Measurements from ENCODE around the gene AGO1.

DNA sequence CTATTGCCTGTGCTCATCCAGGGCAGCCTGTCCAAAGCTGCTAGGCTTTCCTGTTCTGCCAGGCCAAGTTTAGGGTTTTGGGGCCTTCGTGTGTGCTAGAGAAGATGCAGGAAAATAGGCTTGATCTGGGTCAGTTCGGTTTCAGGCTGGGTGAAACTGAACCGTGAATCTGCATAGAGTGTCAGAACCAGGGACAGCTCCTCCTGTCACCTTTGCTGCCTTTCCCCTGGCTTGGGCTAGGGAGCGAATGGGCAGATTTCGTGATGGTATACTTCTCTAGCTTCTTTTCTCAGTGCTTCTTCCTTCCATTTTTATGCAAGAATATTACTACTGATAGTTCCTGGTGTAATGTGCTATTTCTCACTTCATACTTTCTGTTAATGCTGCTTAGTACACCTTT, 6.0 kb upstream of the AGO1 start:
- TF ChIP-seq EP300 (IDR thresholded peaks at IDR 0.05) (no peak), POLR2A (IDR thresholded peaks at IDR 0.05) (no peak)
- TF ChIP-seq, protein P1, sequence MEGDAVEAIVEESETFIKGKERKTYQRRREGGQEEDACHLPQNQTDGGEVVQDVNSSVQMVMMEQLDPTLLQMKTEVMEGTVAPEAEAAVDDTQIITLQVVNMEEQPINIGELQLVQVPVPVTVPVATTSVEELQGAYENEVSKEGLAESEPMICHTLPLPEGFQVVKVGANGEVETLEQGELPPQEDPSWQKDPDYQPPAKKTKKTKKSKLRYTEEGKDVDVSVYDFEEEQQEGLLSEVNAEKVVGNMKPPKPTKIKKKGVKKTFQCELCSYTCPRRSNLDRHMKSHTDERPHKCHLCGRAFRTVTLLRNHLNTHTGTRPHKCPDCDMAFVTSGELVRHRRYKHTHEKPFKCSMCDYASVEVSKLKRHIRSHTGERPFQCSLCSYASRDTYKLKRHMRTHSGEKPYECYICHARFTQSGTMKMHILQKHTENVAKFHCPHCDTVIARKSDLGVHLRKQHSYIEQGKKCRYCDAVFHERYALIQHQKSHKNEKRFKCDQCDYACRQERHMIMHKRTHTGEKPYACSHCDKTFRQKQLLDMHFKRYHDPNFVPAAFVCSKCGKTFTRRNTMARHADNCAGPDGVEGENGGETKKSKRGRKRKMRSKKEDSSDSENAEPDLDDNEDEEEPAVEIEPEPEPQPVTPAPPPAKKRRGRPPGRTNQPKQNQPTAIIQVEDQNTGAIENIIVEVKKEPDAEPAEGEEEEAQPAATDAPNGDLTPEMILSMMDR (IDR thresholded peaks at IDR 0.05): no peak
